Karpas-422 (cell line): ENCODE measurements around the gene EVI5. TPM values are rescaled to one million over a fixed set of nuclear protein-coding genes. Genes with fewer than 3 reads are reported as not detected.

ENCODE experiments used
- DNase-seq: peaks from one replicate; pipeline ENCODE4 v3.0.0-alpha.2; 2015
- H2AFZ ChIP-seq: fragments of 200-600 bp; sonication (generic); 2 replicates; pipeline ENCODE4 v1.6.1; 2014; ENCODE audit warnings: antibody characterized with exemption, low read length, mixed read lengths
- H3K27ac ChIP-seq: fragments of 200-600 bp; sonication (generic); 2 replicates; pipeline ENCODE4 v1.5.1; 2014; ENCODE audit warnings: mild to moderate bottlenecking, low read length, moderate library complexity
- H3K27me3 ChIP-seq: fragments of 200-600 bp; sonication (generic); 2 replicates; pipeline ENCODE4 v1.6.1; 2014; ENCODE audit warnings: low read length, mixed read lengths
- H3K36me3 ChIP-seq: fragments of 200-600 bp; sonication (generic); 2 replicates; pipeline ENCODE4 v1.6.1; 2014; ENCODE audit warnings: low read length, mixed read lengths; ENCODE audit not compliant: insufficient read depth
- H3K4me1 ChIP-seq: fragments of 200-600 bp; sonication (generic); 2 replicates; pipeline ENCODE4 v1.6.1; 2014; ENCODE audit warnings: mild to moderate bottlenecking, low read length, mixed read lengths
- H3K4me2 ChIP-seq: fragments of 200-600 bp; sonication (generic); 2 replicates; pipeline ENCODE4 v1.6.1; 2014; ENCODE audit warnings: low read length, low read depth, mild to moderate bottlenecking; ENCODE audit not compliant: poor library complexity, severe bottlenecking
- H3K4me3 ChIP-seq: fragments of 200-600 bp; sonication (generic); 2 replicates; pipeline ENCODE4 v1.5.1; 2014; ENCODE audit warnings: mild to moderate bottlenecking, antibody characterized with exemption, low read length, mixed read lengths
- H3K79me2 ChIP-seq: fragments of 200-600 bp; sonication (generic); 2 replicates; pipeline ENCODE4 v1.6.1; 2014; ENCODE audit warnings: mild to moderate bottlenecking, low read length, mixed read lengths
- H3K9ac ChIP-seq: fragments of 200-600 bp; sonication (generic); 2 replicates; pipeline ENCODE4 v1.6.0; 2014; ENCODE audit warnings: low read length
- H3K9me2 ChIP-seq: fragments of 200-600 bp; sonication (generic), shearing (Covaris generic); replicated peaks from 2 replicates; pipeline ENCODE4 v1.6.0; 2014; ENCODE audit warnings: mild to moderate bottlenecking, low read length, moderate library complexity; ENCODE audit not compliant: insufficient read depth
- H3K9me3 ChIP-seq: fragments of 300-700, 200-600 bp; sonication (generic); 2 replicates; pipeline ENCODE4 v1.6.1; 2014; ENCODE audit warnings: low read length, mixed read lengths
- H4K20me1 ChIP-seq: fragments of 200-600 bp; sonication (generic); 2 replicates; pipeline ENCODE4 v1.6.1; 2014; ENCODE audit warnings: mild to moderate bottlenecking, antibody characterized with exemption, low read length, low read depth; ENCODE audit not compliant: insufficient read depth
- total RNA-seq: library from RNA; depleted of rRNA; stranded (reverse); fragments of >200 nt; shearing (Covaris generic); gene quantifications from 2 replicates; pipeline ENCODE4 v1.2.3, GENCODE V29; 2014; ENCODE audit warnings: low replicate concordance

Gene EVI5
- total RNA-seq, 1 experiment from 2014 or later = 11.4 TPM

DNA sequence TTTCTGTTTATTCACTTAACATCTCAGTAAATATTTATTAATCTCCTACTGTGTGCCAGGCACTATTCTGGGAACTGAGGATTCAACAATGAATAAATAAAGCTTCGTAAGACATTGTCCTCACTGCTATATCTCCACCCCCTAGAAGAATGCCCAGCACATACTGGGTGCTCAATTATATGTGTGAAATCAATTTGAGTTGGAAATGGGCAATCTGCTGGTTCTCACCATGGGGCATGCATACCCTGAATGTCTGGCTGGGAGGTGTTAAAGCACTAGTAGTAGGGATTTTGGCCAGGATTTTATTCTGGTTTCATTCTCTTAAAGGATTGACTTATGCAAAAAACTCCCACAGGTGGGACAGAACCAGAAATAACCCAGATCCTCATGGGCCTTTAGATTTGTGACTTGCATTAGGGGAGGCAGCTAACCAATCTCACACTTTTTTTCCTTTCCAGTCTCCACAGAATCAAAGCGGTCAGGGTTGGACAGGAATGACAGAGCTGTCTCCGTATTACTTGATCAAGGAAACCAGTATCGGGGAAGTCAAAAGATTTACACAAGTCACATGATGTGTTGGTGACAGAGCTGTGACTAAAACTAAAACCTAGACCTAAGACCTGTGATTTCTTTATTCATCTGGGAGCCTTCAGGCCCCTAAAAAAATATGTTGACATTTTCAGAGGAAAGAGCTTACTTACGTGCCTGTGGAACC lies 311.0 kb downstream of the EVI5 start:
- Histone ChIP-seq H3K36me3 (peaks cover 7% of the 10 kb centered on the region; the same call in 1 of the 2 replicates), H3K9me3 (no peaks in the 10 kb centered on the region), H2AFZ (no peak overlapping the region), H3K79me2 (no peaks in the 10 kb centered on the region), H3K4me2 (no peak overlapping the region), H3K27ac (no peak overlapping the region), H3K9ac (no peak overlapping the region), H3K9me2 (no peaks in the 10 kb centered on the region), H3K4me1 (peaks cover 8% of the 10 kb centered on the region), H3K4me3 (no peak overlapping the region), H3K27me3 (no peaks in the 10 kb centered on the region), H4K20me1 (no peaks in the 10 kb centered on the region)
- DNase-seq = no peak

DNA sequence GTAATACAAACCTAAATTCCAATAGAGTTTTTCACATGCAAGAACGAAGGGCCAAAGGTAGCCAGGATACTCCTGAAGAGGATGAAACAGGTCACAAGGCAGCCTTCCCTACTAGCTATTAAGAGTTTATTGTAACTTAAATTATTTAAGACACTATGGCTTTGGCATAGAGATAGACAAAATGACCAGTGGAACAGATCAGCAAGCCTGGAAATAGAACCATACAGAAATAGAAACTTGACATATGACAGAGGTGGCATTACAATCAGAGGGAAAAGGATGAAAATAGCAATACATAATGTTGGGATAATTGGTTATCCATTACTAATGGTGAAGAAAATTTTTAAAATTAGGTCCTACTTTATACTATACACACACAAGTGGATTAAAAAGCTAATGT lies 314.7 kb downstream of the EVI5 start:
- H3K9me2 ChIP-seq = no peaks in the 10 kb centered on the region
- no peaks in the 10 kb centered on the region for H3K27me3 ChIP-seq
- no peak overlapping the region for H2AFZ ChIP-seq
- no peak overlapping the region for H3K27ac ChIP-seq
- H3K4me2 ChIP-seq = no peak overlapping the region
- DNase-seq = no peak
- H4K20me1 ChIP-seq = no peaks in the 10 kb centered on the region
- H3K4me3 ChIP-seq = no peak overlapping the region
- H3K36me3 ChIP-seq = peaks cover 7% of the 10 kb centered on the region; the same call in 1 of the 2 replicates
- H3K79me2 ChIP-seq = no peaks in the 10 kb centered on the region
- H3K9ac ChIP-seq = no peak overlapping the region
- no peaks in the 10 kb centered on the region for H3K9me3 ChIP-seq
- H3K4me1 ChIP-seq = peaks cover 8% of the 10 kb centered on the region

DNA sequence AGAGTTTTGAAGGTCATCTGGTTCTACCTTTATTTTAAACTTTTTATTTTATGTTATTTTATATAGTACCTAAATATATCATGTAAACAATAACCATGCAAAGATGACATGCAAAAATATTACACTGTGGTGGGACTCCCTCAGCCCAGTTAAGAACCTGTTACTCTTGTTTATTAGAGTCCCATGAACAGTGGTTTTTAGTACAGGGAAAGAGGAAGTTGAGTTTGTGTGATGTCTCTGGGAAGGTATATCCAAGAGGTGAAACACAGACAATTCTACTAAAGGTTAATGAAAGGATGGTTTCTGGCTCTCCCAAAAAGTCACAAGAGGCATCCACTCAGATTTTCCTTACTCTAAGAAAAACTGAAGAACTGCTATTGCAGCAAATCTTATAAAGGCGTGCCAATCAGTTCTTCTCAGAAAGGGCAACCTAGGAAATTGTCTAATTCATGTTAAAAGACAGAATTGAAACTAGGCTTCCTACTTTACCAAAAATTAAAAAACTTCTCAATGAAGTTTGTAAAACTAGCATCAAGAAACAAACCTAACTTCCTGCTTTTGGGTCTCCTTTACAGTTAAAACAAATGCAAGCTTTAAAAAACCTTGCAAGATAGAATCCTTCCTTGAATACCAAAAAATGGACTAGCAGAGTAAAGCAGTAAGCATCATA lies 318.1 kb downstream of the EVI5 start:
- Histone ChIP-seq H3K9me2 (no peaks in the 10 kb centered on the region), H3K4me2 (no peak overlapping the region), H3K9me3 (no peaks in the 10 kb centered on the region), H3K36me3 (no peaks in the 10 kb centered on the region; the same call in 1 of the 2 replicates), H3K4me1 (peaks cover 11% of the 10 kb centered on the region), H3K27me3 (no peaks in the 10 kb centered on the region), H2AFZ (no peak overlapping the region), H3K4me3 (no peak overlapping the region), H4K20me1 (no peaks in the 10 kb centered on the region), H3K27ac (no peak overlapping the region), H3K9ac (no peak overlapping the region), H3K79me2 (no peaks in the 10 kb centered on the region)
- DNase-seq = no peak

DNA sequence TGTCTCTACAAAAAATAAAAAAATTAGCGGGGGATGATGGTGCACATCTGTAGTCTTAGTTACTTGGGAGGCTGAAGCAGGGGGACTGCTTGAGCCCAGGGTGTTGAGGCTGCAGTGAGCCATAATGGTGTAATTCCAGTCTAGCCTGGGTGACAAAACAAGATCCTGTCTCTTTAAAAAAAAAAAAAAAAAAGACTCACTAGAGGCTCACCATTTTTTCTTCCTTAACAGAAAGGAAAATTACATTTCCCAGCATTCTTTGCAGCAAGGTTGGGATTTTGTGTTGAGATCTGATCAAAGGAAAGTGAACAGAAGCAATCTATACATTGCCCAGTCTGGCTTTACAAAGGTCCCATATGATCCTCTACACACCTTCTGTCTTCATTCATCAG lies 319.7 kb downstream of the EVI5 start:
- H3K9me3 ChIP-seq = no peaks in the 10 kb centered on the region
- H3K4me2 ChIP-seq = no peak overlapping the region
- no peak overlapping the region for H3K4me3 ChIP-seq
- peaks cover 17% of the 10 kb centered on the region for H3K4me1 ChIP-seq
- no peak overlapping the region for H3K9ac ChIP-seq
- H4K20me1 ChIP-seq = no peaks in the 10 kb centered on the region
- no peaks in the 10 kb centered on the region for H3K9me2 ChIP-seq
- H3K36me3 ChIP-seq = no peaks in the 10 kb centered on the region; the same call in 1 of the 2 replicates
- H3K79me2 ChIP-seq = no peaks in the 10 kb centered on the region
- no peak for DNase-seq
- no peak overlapping the region for H3K27ac ChIP-seq
- no peaks in the 10 kb centered on the region for H3K27me3 ChIP-seq
- no peak overlapping the region for H2AFZ ChIP-seq

- H3K79me2 ChIP-seq = no peaks in the 10 kb centered on the region
- H3K9ac ChIP-seq = no peak overlapping the region
- no peak for DNase-seq
- no peak overlapping the region for H3K27ac ChIP-seq
- H3K9me2 ChIP-seq = no peaks in the 10 kb centered on the region
- H3K27me3 ChIP-seq = no peaks in the 10 kb centered on the region
- no peaks in the 10 kb centered on the region for H3K9me3 ChIP-seq
- H3K4me3 ChIP-seq = no peak overlapping the region
- peaks cover 17% of the 10 kb centered on the region for H3K4me1 ChIP-seq
- H3K4me2 ChIP-seq = no peak overlapping the region
- no peaks in the 10 kb centered on the region for H3K36me3 ChIP-seq
- no peaks in the 10 kb centered on the region for H4K20me1 ChIP-seq
- H2AFZ ChIP-seq = no peak overlapping the region
Measured at GRCh38 chr1:92464588-92465255, 320.2 kb downstream of the EVI5 start.

DNA sequence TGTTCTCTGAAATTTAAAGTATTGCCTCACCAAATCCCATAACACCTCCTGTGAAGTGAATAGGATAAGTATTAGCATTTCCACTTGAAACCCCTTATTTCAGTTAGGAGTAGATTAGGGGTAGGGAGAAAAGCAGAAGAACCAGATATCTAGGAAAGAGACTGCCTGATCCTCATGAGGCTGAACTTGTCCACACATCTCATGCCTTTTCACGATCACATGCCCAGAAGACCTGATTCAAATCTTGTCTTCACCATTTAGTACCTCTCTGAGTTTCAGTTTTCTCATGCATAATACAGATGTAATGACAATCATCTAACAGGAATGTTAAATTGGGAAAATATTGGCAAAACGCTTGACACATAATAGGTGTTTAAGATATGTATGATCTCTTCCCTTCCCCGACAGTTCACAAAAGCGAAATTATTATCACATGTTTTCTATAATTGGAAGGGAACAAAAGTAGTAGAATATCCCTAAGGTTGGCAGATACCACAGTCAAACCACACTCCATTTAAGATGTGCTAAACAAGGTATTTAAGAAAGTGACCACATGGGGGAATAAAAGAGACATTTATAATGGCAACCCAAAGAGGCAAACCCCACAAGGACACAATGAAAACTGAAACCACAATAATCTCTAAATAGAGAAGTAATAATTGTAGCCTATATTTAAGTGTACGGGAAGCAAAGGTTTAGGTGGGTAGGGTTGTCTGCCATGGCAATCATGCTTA lies 323.4 kb downstream of the EVI5 start:
- Histone ChIP-seq H3K4me2 (peak overlapping the region; percentile 40), H4K20me1 (no peaks in the 10 kb centered on the region), H3K27ac (no peak overlapping the region), H3K9ac (no peak overlapping the region), H2AFZ (peak overlapping the region; percentile 23; the same call in 1 of the 2 replicates), H3K36me3 (no peaks in the 10 kb centered on the region), H3K27me3 (no peaks in the 10 kb centered on the region), H3K4me3 (peak overlapping the region; percentile 1; the same call in 1 of the 2 replicates), H3K9me2 (no peaks in the 10 kb centered on the region), H3K4me1 (peaks cover 17% of the 10 kb centered on the region), H3K79me2 (no peaks in the 10 kb centered on the region), H3K9me3 (no peaks in the 10 kb centered on the region)
- peak; percentile 64 for DNase-seq

DNA sequence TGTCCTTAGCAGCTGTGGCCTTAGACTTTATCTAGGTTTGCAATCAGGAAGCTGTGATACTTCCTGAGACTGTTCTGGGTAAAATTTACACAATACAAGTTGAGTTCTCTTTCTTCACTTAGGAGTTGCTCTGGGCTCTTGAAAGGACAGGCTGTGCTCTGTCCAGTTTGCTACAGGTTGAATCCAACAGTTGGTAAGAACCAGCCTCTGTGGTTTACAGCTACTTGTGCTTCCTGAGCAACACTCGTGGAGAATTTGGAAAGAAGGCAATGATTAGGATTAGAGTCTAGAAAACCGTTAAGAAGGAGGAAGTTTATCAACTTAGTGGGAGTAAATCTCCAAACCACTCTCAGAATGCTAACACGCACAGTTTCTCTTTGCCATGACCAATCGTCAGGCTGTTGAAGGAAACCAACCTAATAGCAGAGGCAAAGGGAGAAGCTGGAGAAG lies 325.0 kb downstream of the EVI5 start:
- Histone ChIP-seq H3K9me3 (no peaks in the 10 kb centered on the region), H3K9ac (no peak overlapping the region), H3K9me2 (no peaks in the 10 kb centered on the region), H3K36me3 (no peaks in the 10 kb centered on the region), H3K4me2 (no peak overlapping the region), H3K79me2 (no peaks in the 10 kb centered on the region), H3K4me3 (no peak overlapping the region), H3K4me1 (peaks cover 17% of the 10 kb centered on the region), H3K27me3 (no peaks in the 10 kb centered on the region), H4K20me1 (no peaks in the 10 kb centered on the region), H3K27ac (no peak overlapping the region), H2AFZ (no peak overlapping the region)
- DNase-seq = no peak
